GM20431 (cell line): ENCODE measurements around the gene ID3.

Experiments
- in situ Hi-C: fragments of 300-500 bp; cut with MseI, MboI; formaldehyde crosslinking; loops from one replicate; pipeline ENCODE4 v1.15.0; 2020; ENCODE audit warnings: low sequenced_read_pairs; ENCODE audit not compliant: unreplicated experiment

The ID3 gene

DNA sequence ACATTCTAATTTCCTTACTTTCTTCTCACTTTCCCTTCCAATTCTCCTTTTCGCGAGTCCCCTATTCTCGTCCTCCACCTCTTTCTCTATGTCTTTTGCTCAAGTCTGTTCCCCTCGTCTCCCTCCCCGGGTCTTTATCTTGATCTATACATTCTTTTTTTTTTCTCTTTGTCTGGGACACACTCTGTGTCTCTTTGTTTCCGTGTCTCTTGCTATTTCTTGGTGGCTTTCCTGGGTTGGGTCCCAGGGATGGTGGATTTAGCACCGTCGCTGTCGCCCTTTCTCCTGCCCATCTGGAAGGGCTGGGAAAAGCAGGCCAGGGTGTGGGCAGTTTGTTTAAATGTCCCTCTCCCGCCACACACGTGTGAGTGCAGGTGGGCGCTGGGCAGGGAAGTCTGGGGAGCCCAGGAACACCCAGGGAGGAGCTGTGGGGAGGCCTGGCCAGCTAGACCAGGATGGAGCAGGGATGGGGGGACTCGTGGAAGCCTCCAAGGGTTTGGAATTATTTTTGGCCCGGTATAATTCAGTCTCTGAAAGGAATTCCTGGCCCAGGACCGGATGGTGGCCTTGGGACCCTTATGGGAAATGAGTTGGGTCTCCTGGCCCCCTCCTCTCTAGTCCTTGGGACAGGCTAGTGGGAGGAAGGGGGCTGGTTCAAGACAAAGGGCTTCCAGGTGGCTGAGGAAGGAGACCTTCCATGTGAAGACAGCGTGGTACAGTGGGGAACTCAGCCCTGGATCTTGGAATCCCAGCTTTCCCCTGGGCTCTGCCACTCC lies 9.5 kb upstream of the ID3 start:
- in situ Hi-C loops, result no loop called here

GRCh38 chr1:23567996-23568607 lies 8.8 kb upstream of the ID3 start:
- in situ Hi-C loops, result no loop called here

- in situ Hi-C loops, result no loop called here
Measured at GRCh38 chr1:23567629-23567995, 8.3 kb upstream of the ID3 start.

DNA sequence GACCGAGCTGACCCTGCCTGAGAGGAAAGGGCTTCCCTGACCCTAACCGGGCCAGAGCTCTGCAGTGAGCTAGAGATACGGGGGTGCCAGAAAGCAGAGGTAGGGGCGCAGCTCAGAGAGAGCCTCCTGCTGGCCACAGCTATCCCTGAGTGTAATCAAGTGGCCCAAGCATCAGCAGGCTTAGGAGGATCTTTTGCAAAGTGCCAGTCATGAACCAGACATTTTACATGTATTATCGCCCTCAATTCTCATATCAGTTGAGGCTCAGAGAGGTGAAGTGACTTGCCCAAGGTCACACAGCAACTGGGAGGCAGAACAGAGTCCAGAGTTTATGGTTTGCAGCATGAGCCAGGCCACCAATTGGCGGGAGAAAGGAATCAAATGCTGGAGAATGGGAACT lies 7.0 kb upstream of the ID3 start:
- in situ Hi-C loops, result no loop called here

- in situ Hi-C loops, result no loop called here
Measured at GRCh38 chr1:23565776-23566175, 6.5 kb upstream of the ID3 start.

GRCh38 chr1:23564529-23565122 lies 5.3 kb upstream of the ID3 start:
- in situ Hi-C loops, result no loop called here

DNA sequence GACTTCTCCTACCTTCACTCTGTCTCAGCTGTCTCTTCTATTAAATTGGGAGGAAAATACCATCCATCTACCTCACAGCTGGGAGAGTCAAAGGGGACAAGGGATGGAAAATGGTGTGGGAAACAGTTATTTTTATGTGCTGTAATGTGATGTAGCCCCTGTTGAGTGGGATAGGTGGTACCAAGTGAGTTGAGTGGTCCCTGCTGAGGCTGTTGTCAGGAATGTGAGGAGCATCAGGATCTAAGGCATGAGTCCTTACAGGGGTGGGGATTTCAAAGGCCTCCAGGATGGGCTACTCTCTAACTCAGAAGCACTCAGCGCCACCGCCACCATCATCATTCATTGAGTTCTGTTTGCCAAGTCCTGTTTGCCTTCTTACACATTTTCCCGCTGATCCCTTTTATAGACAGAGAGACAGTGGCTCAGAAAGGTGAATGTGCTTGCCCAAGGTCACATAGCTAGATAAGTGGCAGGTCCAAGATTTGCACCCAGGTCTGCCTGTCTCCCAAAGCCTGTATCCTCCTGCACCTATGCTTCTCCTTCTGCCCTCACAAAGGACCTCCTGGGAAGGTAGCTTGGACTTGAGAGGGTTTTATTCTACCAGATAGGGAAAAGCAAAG lies 4.6 kb upstream of the ID3 start:
- in situ Hi-C loops, result no loop called here

GRCh38 chr1:23563003-23563402 lies 3.7 kb upstream of the ID3 start:
- in situ Hi-C loops, result no loop called here

DNA sequence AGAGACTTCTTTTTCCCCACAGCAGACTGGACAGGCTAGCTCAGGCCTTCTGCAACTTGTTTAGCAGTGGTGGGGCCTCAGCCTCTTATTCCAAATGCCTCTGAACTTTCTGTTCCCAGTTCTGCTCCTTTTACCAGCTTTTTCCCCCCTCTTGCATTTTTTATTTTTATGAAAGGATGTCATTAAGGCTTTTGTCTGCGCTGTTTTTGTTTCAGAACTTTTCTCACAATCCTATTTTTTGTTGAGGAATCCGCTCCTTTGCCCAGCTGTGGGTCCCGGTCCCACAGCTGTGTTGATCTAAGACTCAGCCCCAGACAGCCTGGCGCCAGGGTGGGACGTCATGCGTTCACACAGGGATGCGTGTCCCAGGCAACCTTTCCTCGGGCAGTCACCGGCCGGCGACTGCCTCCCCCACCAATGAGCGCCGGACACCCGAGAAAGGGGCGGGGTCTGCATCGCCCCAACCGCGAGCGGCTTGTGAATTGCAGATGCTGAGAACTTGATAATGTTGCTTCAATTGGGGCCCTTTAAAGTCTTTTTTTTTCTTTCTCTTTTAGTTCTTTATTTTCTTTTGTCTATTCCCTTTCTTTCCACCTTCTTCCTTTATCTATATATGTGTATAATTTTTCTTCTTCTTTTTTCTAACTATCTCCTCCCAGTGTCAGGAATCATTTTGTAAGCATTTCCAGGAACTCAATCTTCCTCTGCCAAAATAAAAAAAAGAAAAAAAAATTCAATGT lies 3.0 kb upstream of the ID3 start:
- in situ Hi-C loops, result no loop called here

DNA sequence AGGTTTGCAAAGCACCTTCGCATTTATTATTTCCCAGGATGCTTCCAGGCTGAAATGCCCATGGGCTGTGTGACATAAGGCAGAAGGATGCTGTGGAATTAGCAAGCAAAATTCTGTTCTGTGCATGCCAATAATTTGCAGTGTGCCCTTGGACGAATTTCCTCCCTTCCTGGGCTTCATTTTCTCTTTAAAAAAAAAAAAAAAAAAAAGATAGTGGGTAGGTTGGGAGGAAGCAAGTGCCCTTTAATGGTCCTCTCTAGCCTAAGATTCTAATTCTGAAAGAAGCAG lies 2.5 kb upstream of the ID3 start:
- in situ Hi-C loops, result no loop called here

DNA sequence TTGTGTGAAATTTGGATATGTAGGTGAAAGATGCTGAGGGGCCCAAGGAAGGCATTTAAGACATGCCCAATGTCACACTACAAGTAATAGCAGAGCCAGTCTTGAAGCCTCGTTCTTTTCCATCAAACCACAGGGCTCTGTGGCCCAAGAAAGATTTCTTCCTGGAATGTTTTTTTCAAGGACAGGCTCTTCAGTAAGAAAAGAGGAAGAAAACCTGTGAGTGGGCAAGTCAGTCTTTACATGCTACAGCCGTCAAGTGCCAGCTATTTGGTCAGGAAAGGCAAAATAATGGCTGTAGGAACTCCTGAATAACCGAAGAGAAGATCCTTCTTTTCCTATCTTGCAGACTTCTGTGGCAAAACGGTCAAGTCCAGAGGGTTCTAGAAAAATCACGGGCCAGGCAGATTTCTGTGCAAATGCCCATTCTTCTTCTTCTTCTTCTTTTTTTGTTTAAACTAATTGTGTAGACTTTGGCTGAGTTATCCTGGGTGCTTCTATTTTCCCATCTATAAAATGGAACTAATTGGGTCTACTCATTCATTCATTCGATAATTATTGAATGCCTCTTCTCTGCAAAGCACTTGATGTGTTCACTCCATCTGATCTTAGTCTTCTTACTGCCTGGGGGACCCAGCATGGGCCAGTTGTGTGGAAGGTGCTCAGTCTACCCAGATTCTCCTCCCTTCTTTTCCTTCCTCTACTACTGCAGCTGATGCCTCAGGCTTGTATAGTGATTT lies 1.9 kb upstream of the ID3 start:
- in situ Hi-C loops, result no loop called here

DNA sequence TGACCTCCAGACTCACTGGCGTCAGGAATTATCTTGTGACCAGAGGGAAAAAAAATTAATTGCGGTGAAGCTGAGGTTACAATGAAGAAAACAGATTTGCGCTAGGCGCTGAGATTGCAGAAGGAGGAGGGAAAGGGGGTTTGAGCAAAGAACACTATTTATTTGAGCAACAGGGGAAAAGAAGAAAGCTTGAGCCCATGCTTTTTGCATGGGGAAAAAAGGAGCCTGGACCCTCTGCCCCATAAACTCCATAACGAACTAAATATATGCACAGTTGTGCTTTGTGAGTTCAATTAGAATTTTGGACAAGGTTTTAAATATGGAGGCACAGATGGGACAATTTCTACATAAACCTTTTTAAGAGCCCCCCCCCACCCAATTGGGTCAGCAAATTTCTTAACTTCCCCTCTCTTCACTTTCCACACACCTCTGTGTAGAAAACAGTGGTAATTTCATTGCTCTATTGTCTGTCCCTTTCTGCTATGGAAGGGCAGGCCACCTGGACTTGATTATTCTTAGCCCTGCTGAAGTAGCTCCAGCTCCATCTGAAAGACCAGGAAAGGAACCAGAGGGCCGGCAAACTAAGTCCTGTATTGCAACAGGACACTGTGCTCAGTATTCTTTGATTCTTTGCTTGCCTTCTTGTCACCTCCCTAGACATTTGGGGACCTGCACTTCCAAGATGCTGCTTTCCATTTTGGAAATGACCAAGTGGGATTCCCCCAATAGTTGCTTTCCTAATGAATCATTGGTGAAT lies 862 bp upstream of the ID3 start:
- in situ Hi-C loops, result no loop called here

DNA sequence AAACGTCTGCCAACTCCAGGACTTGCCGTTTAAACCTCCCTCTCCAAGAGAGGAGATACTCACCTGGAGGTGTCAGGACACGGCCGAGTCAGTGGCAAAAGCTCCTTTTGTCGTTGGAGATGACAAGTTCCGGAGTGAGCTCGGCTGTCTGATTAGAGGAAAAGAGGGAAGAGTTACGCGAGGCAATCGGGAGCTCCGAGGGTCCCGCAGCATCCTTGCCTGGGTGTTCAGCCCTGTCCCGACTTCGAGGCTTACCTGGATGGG lies 497 bp downstream of the ID3 start:
- in situ Hi-C loops, result no loop called here

- in situ Hi-C loops, result no loop called here
Measured at GRCh38 chr1:23558140-23558871, 995 bp downstream of the ID3 start.

GRCh38 chr1:23557471-23558124 lies 1.7 kb downstream of the ID3 start:
- in situ Hi-C loops, result no loop called here

GRCh38 chr1:23556635-23557470 lies 2.4 kb downstream of the ID3 start:
- in situ Hi-C loops, result no loop called here

DNA sequence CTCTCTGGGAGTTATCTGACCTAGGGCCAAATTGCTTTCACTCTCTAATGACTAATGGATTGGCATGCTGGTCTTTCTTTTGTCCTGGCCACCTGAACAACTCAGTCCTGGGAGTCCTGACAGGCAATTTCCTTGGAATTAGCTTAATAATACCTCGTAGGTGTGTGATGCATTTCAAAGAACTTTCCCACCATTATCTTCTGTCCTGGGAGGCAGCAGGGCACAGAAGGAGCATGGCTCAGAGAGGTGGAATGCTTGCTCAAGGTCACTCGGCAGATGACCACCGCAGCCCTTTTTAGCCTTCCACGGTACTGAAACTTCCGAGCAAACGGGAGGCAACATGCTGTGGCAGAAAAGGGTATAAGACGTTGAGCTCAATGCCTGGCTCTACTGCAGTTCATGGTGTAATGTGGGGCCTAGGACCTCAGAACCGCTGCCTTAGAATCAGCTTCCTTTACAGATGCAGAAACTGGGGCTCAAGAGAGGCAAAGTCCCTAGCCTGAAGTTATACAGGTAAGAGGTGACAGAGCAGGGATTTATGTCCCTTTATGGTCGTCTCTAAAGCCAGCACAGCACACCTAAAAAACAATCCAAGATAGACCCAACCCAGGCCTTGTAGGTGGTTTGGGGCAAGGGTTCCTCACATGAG lies 3.2 kb downstream of the ID3 start:
- in situ Hi-C loops, result no loop called here
